ENCODE measurements around the gene FMNL2. TPM values are rescaled to one million over a fixed set of nuclear protein-coding genes. Genes with fewer than 3 reads are reported as not detected.

FMNL2 gene
- total and polyA plus RNA-seq, 12 donors = 3.3 to 16.0 (median 4.5) TPM

DNA sequence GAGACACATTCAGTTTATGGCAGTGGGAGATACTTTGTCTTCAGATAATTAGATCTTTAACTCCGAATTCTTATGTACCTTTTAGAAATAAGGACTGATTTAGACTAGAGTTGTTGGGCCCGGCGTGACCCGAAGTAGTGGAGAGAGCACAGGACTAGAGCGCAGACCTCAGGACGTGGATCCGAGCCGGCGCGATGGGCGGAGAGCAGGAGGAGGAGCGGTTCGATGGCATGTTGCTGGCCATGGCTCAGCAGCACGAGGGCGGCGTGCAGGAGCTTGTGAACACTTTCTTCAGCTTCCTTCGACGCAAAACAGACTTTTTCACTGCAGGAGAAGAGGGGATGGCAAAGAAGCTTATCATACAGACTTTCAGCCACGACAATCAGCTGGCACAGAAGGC lies 54.5 kb downstream of the FMNL2 start:
- no peak overlapping the region for H3K27ac ChIP-seq
- H3K27me3 ChIP-seq = no peaks in the 10 kb centered on the region
- H3K9me3 ChIP-seq = no peaks in the 10 kb centered on the region
- no peak for DNase-seq
- TF ChIP-seq, protein P1, sequence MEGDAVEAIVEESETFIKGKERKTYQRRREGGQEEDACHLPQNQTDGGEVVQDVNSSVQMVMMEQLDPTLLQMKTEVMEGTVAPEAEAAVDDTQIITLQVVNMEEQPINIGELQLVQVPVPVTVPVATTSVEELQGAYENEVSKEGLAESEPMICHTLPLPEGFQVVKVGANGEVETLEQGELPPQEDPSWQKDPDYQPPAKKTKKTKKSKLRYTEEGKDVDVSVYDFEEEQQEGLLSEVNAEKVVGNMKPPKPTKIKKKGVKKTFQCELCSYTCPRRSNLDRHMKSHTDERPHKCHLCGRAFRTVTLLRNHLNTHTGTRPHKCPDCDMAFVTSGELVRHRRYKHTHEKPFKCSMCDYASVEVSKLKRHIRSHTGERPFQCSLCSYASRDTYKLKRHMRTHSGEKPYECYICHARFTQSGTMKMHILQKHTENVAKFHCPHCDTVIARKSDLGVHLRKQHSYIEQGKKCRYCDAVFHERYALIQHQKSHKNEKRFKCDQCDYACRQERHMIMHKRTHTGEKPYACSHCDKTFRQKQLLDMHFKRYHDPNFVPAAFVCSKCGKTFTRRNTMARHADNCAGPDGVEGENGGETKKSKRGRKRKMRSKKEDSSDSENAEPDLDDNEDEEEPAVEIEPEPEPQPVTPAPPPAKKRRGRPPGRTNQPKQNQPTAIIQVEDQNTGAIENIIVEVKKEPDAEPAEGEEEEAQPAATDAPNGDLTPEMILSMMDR (IDR thresholded peaks at IDR 0.05) = no peak
- WGBS, 2 donors = 93 to 97% methylated on average over 19 of the region's 19 CpGs
- intact Hi-C loops (cut with DNase I) = no loop called here
- no peak overlapping the region for H3K4me3 ChIP-seq
- peaks cover 0 to 6% (median 0%) of the 10 kb centered on the region in 9 donors for H3K4me1 ChIP-seq
- H3K36me3 ChIP-seq = no peaks in the 10 kb centered on the region
- ATAC-seq = no peak

DNA sequence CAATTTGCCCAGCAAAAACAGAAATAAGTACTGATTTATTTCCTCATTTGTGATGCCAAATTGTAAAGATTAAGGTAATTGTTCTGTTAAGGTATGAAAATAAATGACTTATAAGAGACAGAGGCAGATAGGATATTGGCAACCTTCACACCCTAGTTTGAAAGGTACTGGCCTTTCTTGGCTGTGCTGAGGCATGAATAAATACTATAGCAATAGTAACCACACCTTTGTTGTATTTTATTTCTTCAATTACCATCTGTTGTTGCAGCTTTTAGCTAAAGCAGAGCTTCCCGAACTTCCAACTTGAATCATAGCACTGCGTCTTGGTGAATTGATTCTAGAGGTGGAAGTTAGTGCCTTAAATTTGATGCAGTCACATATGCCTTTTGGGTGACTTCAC lies 55.9 kb downstream of the FMNL2 start:
- H3K4me1 ChIP-seq = peaks cover 0 to 14% (median 0%) of the 10 kb centered on the region in 9 donors
- no peaks in the 10 kb centered on the region for H3K9me3 ChIP-seq
- H3K27ac ChIP-seq = no peak overlapping the region
- TF ChIP-seq, protein P1 (IDR thresholded peaks at IDR 0.05) = no peak
- no peak for ATAC-seq
- DNase-seq = no peak
- intact Hi-C loops (cut with DNase I) = no loop called here
- 97% methylated on average over 2 of the region's 2 CpGs for WGBS, 2 donors
- no peaks in the 10 kb centered on the region for H3K27me3 ChIP-seq
- H3K36me3 ChIP-seq = no peaks in the 10 kb centered on the region
- H3K4me3 ChIP-seq = no peak overlapping the region

DNA sequence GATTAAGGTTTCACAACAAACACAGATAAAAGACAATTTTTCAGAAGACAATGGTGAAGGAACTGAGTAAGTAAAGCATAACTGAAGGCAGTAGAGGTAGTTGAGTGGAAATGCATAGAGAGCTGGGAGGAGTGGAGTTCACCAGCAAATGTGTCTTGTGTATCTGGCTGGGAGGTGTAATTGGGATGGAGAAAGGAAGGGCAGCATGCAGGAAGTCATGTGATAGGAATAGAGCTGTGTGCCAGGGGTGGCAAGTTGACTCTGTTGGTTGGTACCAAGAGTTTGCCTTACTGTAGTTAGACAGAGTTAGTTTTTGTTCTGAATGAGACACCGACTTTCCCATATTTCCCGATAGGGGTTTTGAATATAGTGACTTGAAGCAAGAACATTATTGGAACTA lies 56.3 kb downstream of the FMNL2 start:
- TF ChIP-seq, protein P1 (IDR thresholded peaks at IDR 0.05) = no peak
- peaks cover 0 to 19% (median 2%) of the 10 kb centered on the region in 9 donors for H3K4me1 ChIP-seq
- no peaks in the 10 kb centered on the region for H3K27me3 ChIP-seq
- no peak overlapping the region for H3K27ac ChIP-seq
- no peak for DNase-seq
- ATAC-seq = no peak
- 96 to 100% methylated on average over 2 of the region's 2 CpGs for WGBS, 2 donors
- H3K36me3 ChIP-seq = no peaks in the 10 kb centered on the region
- H3K4me3 ChIP-seq = no peak overlapping the region
- intact Hi-C loops (cut with DNase I) = no loop called here
- H3K9me3 ChIP-seq = no peaks in the 10 kb centered on the region

DNA sequence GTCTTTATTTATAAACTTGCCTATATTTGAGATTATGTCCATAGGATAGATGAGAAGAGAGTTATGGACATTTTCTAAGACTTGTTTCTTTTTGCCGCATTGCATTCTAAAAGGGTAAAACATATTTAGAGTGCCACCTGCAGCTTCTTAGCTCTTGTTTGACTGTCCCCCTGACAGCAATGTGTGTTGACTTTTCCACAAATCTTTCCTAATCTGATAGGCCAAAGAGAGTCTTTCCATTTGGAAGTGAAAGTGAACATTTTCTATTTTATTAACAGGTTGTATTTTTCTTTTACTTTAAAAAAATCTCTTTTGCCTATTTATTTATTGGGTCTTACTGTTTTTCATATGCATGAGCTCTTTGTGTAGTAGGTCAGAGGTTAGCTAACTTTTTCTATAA lies 58.4 kb downstream of the FMNL2 start:
- Histone ChIP-seq H3K4me3 (no peak overlapping the region), H3K4me1 (peaks cover 0 to 27% (median 6%) of the 10 kb centered on the region in 9 donors), H3K27ac (no peak overlapping the region), H3K9me3 (no peaks in the 10 kb centered on the region), H3K36me3 (no peaks in the 10 kb centered on the region), H3K27me3 (no peaks in the 10 kb centered on the region)
- intact Hi-C loops (cut with DNase I) = no loop called here
- no peak for DNase-seq
- WGBS, 2 donors = 97 to 98% methylated on average over 1 of the region's 1 CpG
- no peak for ATAC-seq
- TF ChIP-seq, protein P1 (IDR thresholded peaks at IDR 0.05) = no peak
